Activated B cell treated with CpG ODN at 0.5 μM for 24 hours (primary cell): ENCODE data around the gene ORAI3. TPM values are rescaled to one million over a fixed set of nuclear protein-coding genes. Genes with fewer than 3 reads are reported as not detected.

Source experiments
- ATAC-seq: fragments of 200-7000 bp; cut with Tn5 transposase; one replicate; pipeline ENCODE4 v1.10.0; 2021; ENCODE audit warnings: low read depth, mild to moderate bottlenecking, moderate library complexity
- CTCF ChIA-PET: fragments of 350-600 bp; sonication (Branson Sonifier 250); formaldehyde crosslinking; loops from one replicate; lab custom pipeline; 2021; ENCODE audit warnings: antibody characterized with exemption; lab: Charles Lee
- POLR2A ChIA-PET: fragments of 350-600 bp; sonication (Branson Sonifier 250); formaldehyde crosslinking; loops from one replicate; lab custom pipeline; 2021; ENCODE audit warnings: antibody characterized with exemption; lab: Charles Lee
- DNase-seq: peaks from one replicate; pipeline ENCODE4 v3.0.0; 2022
- H3K27ac Mint-ChIP-seq: one replicate; pipeline ENCODE4 v1.8.0; 2020; ENCODE audit warnings: mixed read lengths
- H3K27me3 Mint-ChIP-seq: one replicate; pipeline ENCODE4 v1.8.0; 2021; ENCODE audit warnings: mixed read lengths
- H3K36me3 Mint-ChIP-seq: one replicate; pipeline ENCODE4 v1.8.0; 2021; ENCODE audit warnings: low read depth, mixed read lengths
- H3K4me1 Mint-ChIP-seq: one replicate; pipeline ENCODE4 v1.8.0; 2021; ENCODE audit warnings: mixed read lengths
- H3K4me3 Mint-ChIP-seq: one replicate; pipeline ENCODE4 v1.8.0; 2020; ENCODE audit warnings: mild to moderate bottlenecking, mixed read lengths
- H3K9me3 Mint-ChIP-seq: one replicate; pipeline ENCODE4 v1.8.0; 2020; ENCODE audit warnings: mixed read lengths
- intact Hi-C: fragments of 100-400 bp; cut with micrococcal nuclease; formaldehyde crosslinking; loops from one replicate; pipeline ENCODE4 v1.15.1; 2024
- total RNA-seq: library from RNA; stranded (reverse); gene quantifications from 2 replicates; pipeline ENCODE4 v1.2.3, GENCODE V29; 2022
- TF ChIP-seq, protein P1 (sequence below): fragments of 200-600 bp; IDR thresholded peaks from one replicate; pipeline ENCODE4 v1.8.0; 2022; ENCODE audit warnings: antibody characterized with exemption, mild to moderate bottlenecking

ORAI3 gene
- total RNA-seq, 1 donor from 2014 or later, result 30.6 TPM

DNA sequence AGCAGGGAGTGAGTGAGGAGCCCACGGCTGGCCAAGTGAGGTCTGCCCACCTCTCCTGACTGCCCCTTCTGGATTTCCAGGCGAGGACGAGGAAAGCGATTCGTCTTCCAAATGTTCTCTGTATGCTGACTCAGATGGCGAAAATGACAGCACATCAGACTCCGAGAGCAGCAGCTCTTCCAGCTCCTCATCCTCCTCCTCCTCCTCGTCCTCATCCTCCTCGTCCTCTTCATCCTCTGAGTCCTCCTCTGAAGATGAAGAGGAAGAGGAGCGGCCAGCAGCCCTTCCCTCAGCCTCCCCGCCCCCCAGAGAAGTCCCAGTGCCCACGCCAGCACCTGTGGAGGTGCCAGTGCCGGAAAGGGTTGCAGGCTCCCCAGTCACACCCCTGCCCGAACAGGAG lies 22.4 kb downstream of the ORAI3 start:
- no peak for ATAC-seq
- no peak for DNase-seq
- ChIA-PET POLR2A (no interaction called here), CTCF (no interaction called here)
- intact Hi-C loops, result no loop called here
- Mint-ChIP-seq H3K36me3 (peaks cover 84% of the 10 kb centered on the region), H3K9me3 (no peaks in the 10 kb centered on the region), H3K27me3 (no peaks in the 10 kb centered on the region), H3K4me3 (no peak overlapping the region), H3K4me1 (no peaks in the 10 kb centered on the region), H3K27ac (no peak overlapping the region)
- TF ChIP-seq, protein P1, sequence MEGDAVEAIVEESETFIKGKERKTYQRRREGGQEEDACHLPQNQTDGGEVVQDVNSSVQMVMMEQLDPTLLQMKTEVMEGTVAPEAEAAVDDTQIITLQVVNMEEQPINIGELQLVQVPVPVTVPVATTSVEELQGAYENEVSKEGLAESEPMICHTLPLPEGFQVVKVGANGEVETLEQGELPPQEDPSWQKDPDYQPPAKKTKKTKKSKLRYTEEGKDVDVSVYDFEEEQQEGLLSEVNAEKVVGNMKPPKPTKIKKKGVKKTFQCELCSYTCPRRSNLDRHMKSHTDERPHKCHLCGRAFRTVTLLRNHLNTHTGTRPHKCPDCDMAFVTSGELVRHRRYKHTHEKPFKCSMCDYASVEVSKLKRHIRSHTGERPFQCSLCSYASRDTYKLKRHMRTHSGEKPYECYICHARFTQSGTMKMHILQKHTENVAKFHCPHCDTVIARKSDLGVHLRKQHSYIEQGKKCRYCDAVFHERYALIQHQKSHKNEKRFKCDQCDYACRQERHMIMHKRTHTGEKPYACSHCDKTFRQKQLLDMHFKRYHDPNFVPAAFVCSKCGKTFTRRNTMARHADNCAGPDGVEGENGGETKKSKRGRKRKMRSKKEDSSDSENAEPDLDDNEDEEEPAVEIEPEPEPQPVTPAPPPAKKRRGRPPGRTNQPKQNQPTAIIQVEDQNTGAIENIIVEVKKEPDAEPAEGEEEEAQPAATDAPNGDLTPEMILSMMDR, result no peak

DNA sequence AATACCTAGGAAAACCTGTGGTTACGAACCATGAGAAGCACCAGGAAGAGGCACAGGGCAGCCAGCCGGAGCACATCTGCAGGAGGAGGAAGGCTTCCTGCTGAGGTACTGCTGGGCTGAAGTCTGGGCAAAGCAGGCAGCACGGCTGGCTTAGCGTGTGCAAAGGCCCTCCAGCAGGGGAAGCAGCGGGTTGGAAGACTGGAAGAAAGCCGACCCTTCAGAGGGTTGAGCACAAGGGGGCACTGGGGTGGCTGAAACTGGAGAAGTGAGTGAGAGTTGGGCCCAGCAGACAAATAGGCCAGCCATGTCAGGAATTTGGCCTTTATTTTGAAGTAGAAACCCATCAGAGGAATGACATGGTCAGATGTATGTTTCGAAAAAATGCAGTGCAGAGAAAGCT lies 24.0 kb downstream of the ORAI3 start:
- intact Hi-C loops, result no loop called here
- no peak overlapping the region for H3K27ac Mint-ChIP-seq
- no peak for DNase-seq
- H3K36me3 Mint-ChIP-seq, result peaks cover 86% of the 10 kb centered on the region
- no peaks in the 10 kb centered on the region for H3K9me3 Mint-ChIP-seq
- ChIA-PET POLR2A (interaction anchor here (0.7 kb wide), 1 partner anchor 423 kb away, joined by 4 read pairs; no protein-coding TSS in a partner anchor), CTCF (no interaction called here)
- no peak overlapping the region for H3K4me3 Mint-ChIP-seq
- ATAC-seq, result no peak
- no peaks in the 10 kb centered on the region for H3K27me3 Mint-ChIP-seq
- no peaks in the 10 kb centered on the region for H3K4me1 Mint-ChIP-seq
- TF ChIP-seq, protein P1, result no peak

DNA sequence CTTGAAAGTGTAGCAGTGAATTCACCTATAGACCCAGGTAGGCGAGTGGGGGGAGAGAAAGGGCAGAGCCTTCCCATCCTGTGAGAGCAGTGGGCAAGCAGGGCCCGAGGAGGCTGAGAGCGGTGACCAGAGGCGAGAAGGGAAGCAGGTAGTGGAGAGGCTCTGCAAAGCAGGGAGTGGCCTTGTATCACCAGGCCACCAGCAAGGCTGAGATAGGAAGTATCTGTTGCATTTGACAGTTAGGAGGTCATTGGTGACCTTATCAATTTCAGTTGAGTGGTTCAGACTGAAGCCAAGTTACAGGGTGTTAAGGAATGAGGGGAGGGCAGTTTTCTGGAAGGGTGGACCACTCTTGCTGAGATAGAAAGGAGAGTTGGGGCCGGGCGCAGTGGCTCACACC lies 25.5 kb downstream of the ORAI3 start:
- intact Hi-C loops, result no loop called here
- Mint-ChIP-seq H3K4me3 (no peak overlapping the region), H3K9me3 (no peaks in the 10 kb centered on the region), H3K4me1 (no peaks in the 10 kb centered on the region), H3K27ac (no peak overlapping the region), H3K27me3 (no peaks in the 10 kb centered on the region), H3K36me3 (peaks cover 86% of the 10 kb centered on the region)
- ChIA-PET POLR2A (no interaction called here), CTCF (no interaction called here)
- DNase-seq, result no peak
- no peak for ATAC-seq
- TF ChIP-seq, protein P1, result no peak

DNA sequence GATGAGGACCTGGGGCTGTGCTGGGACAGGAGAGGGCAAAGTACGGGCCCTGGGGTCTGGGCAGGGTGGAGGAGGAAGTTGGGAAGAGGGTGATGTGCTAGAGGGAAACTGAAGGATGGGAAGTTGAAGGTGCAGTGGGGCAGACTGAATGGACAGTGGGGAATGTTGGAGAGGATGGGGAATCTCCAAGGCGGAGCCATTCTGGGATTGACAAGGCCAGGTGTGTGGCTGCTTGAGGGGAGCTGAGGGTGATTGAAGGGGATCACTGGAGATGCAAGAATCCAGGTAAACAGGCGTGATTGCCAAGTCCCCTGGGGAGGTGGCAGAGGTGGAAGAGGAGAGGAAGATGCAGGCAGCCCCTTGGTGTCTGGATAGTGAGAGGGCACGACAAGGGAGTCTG lies 27.6 kb downstream of the ORAI3 start:
- ATAC-seq, result no peak
- Mint-ChIP-seq H3K4me1 (no peaks in the 10 kb centered on the region), H3K27ac (no peak overlapping the region), H3K36me3 (peaks cover 82% of the 10 kb centered on the region), H3K9me3 (no peaks in the 10 kb centered on the region), H3K4me3 (no peak overlapping the region), H3K27me3 (no peaks in the 10 kb centered on the region)
- CTCF ChIA-PET, result interaction anchor here (1.8 kb wide), 1 partner anchor 8 kb away, joined by 6 read pairs; the partner anchor contains the start of gene HSD3B7
- intact Hi-C loops, result no loop called here
- DNase-seq, result no peak
- POLR2A ChIA-PET, result no interaction called here
- TF ChIP-seq, protein P1, result no peak

DNA sequence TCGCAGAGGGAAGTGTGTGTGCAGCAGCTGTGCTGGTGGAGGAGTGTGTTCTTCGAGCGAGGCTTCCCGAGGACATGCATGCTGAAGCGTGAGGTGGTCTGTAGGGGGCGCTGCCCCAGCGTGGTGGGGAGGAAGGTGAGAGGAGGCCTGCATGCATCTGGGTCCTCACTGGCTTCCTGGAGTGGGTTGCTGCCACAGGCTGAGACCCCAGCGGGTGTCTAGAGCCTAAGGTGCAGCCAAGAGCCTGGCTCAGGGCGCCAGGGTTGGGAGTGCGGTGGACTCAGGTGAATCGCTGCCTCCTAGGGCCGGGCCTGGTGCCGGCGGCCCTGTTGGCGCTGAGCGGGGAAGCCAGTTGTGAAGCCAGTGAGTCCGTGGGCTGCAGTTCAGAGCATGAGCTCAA lies 28.6 kb downstream of the ORAI3 start:
- CTCF ChIA-PET, result no interaction called here
- no peak for ATAC-seq
- H3K27me3 Mint-ChIP-seq, result no peaks in the 10 kb centered on the region
- no peak for DNase-seq
- H3K36me3 Mint-ChIP-seq, result peaks cover 82% of the 10 kb centered on the region
- no peak overlapping the region for H3K27ac Mint-ChIP-seq
- intact Hi-C loops, result no loop called here
- H3K4me1 Mint-ChIP-seq, result no peaks in the 10 kb centered on the region
- H3K9me3 Mint-ChIP-seq, result no peaks in the 10 kb centered on the region
- H3K4me3 Mint-ChIP-seq, result no peak overlapping the region
- TF ChIP-seq, protein P1, result no peak
- POLR2A ChIA-PET, result no interaction called here
